Measurements from ENCODE around the gene SURF6. TPM values are rescaled to one million over a fixed set of nuclear protein-coding genes. Genes with fewer than 3 reads are reported as not detected.
"Not testable (repeated sequence)": the region's sequence is repeated elsewhere in the genome, so short reads cannot be mapped to it uniquely, and the experiment has no call there.

The SURF6 gene
- total RNA-seq, 1 donor from 2014 or later: 5.3 TPM

- no peak for DNase-seq (ENCODE audit: low read depth in 2 of 2)
Measured at GRCh38 chr9:133348718-133349573, 13.0 kb upstream of the SURF6 start.

- peak; percentile 95 to 97 for DNase-seq (ENCODE audit: low read depth in 2 of 2)
Measured at GRCh38 chr9:133347985-133348717, 12.2 kb upstream of the SURF6 start, which contains the start of the genes MED22 and RPL7A. Gene MED22, minus strand, starts transcription at chr9:133348131. Its CDS starts 1,469 bp downstream, at chr9:133346662. Gene RPL7A, plus strand, starts transcription at chr9:133348218. Its CDS starts 26 bp downstream, at chr9:133348244.

GRCh38 chr9:133347515-133347984, 11.6 kb upstream of the SURF6 start:
- DNase-seq (ENCODE audit: low read depth in 2 of 2): peak in 1 of 2 donors; percentile 59

GRCh38 chr9:133346021-133346785, 10.2 kb upstream of the SURF6 start:
- no peak for DNase-seq (ENCODE audit: low read depth in 2 of 2)

GRCh38 chr9:133345596-133345995, 9.6 kb upstream of the SURF6 start:
- no peak for DNase-seq (ENCODE audit: low read depth in 2 of 2)

- no peak for DNase-seq (ENCODE audit: low read depth in 2 of 2)
Measured at GRCh38 chr9:133344979-133345378, 9.0 kb upstream of the SURF6 start.

- no peak for DNase-seq (ENCODE audit: low read depth in 2 of 2)
Measured at GRCh38 chr9:133344071-133344470, 8.1 kb upstream of the SURF6 start.

- no peak for DNase-seq (ENCODE audit: low read depth in 2 of 2)
Measured at GRCh38 chr9:133342570-133342969, 6.6 kb upstream of the SURF6 start.

- peak in 1 of 2 donors; percentile 19 for DNase-seq (ENCODE audit: low read depth in 2 of 2)
Measured at GRCh38 chr9:133342069-133342406, 6.0 kb upstream of the SURF6 start.

GRCh38 chr9:133341369-133342068, 5.5 kb upstream of the SURF6 start:
- no peak for DNase-seq (ENCODE audit: low read depth in 2 of 2)

GRCh38 chr9:133340916-133341315, 4.9 kb upstream of the SURF6 start:
- DNase-seq (ENCODE audit: low read depth in 2 of 2): no peak

- DNase-seq (ENCODE audit: low read depth in 2 of 2): no peak
Measured at GRCh38 chr9:133340256-133340655, 4.3 kb upstream of the SURF6 start.

- no peak for DNase-seq (ENCODE audit: low read depth in 2 of 2)
Measured at GRCh38 chr9:133339641-133340040, 3.7 kb upstream of the SURF6 start.

- DNase-seq (ENCODE audit: low read depth in 2 of 2): not testable (repeated sequence)
Measured at GRCh38 chr9:133334888-133335287, 1.1 kb downstream of the SURF6 start.

GRCh38 chr9:133334161-133334560, 1.8 kb downstream of the SURF6 start:
- no peak for DNase-seq (ENCODE audit: low read depth in 2 of 2)

GRCh38 chr9:133333566-133333965, 2.4 kb downstream of the SURF6 start:
- DNase-seq (ENCODE audit: low read depth in 2 of 2): no peak

- no peak for DNase-seq (ENCODE audit: low read depth in 2 of 2)
Measured at GRCh38 chr9:133333011-133333410, 3.0 kb downstream of the SURF6 start.

- DNase-seq (ENCODE audit: low read depth in 2 of 2): no peak
Measured at GRCh38 chr9:133332381-133332730, 3.6 kb downstream of the SURF6 start.

- no peak for DNase-seq (ENCODE audit: low read depth in 2 of 2)
Measured at GRCh38 chr9:133331641-133332380, 4.2 kb downstream of the SURF6 start.

GRCh38 chr9:133331221-133331620, 4.8 kb downstream of the SURF6 start:
- DNase-seq (ENCODE audit: low read depth in 2 of 2): no peak

All from dermis microvascular lymphatic vessel endothelial cell (primary cell).